A549 (cell line): ENCODE measurements around the gene ASMTL.

Experiments
- CHD4 ChIP-seq: fragments of 200-600 bp; sonication (generic); IDR thresholded peaks from 2 replicates; pipeline ENCODE4 v1.6.1; 2016; ENCODE audit warnings: antibody characterized with exemption, mild to moderate bottlenecking, borderline replicate concordance
- CTCF ChIP-seq: fragments of >200 bp; sonication (Bioruptor Twin); formaldehyde crosslinking; IDR thresholded peaks from 3 replicates; pipeline ENCODE4 v1.5.1; 2016
- EP300 ChIP-seq, 2 experiments: fragments of >200 bp; sonication (Bioruptor Twin); formaldehyde crosslinking; IDR thresholded peaks; 2 replicates in 1 of 2; 3 replicates in 1 of 2; pipeline ENCODE4 v1.6.1; 2016 to 2017
- JUN ChIP-seq, 2 experiments: fragments of >200 bp; sonication (Bioruptor Twin); formaldehyde crosslinking; IDR thresholded peaks; 2 replicates in 1 of 2; 3 replicates in 1 of 2; pipeline ENCODE4 v1.6.1; 2016 to 2017
- MYC ChIP-seq: IDR thresholded peaks from 2 replicates; pipeline ENCODE4 v1.6.1; 2012; ENCODE audit warnings: mild to moderate bottlenecking, inconsistent platforms, low read length, improper control_type of control experiment, borderline replicate concordance
- NPAS2 ChIP-seq: fragments of 250-450 bp; sonication (Bioruptor Pico); IDR thresholded peaks from 2 replicates; pipeline ENCODE4 v1.8.0; 2022; ENCODE audit warnings: mild to moderate bottlenecking, moderate library complexity, borderline replicate concordance
- PBX3 ChIP-seq: IDR thresholded peaks from 2 replicates; pipeline ENCODE4 v1.6.1; 2012
- POLR2A ChIP-seq: IDR thresholded peaks from 2 replicates; pipeline ENCODE4 v1.6.1; 2012; ENCODE audit warnings: mild to moderate bottlenecking, low read length
- RARB ChIP-seq: fragments of 250-450 bp; sonication (Bioruptor Pico); IDR thresholded peaks from 2 replicates; pipeline ENCODE4 v1.8.0; 2021; ENCODE audit warnings: mild to moderate bottlenecking, moderate library complexity
- REST ChIP-seq: fragments of 200-600 bp; sonication (generic); IDR thresholded peaks from 2 replicates; pipeline ENCODE4 v1.6.1; 2016; ENCODE audit warnings: antibody characterized with exemption, mild to moderate bottlenecking, moderate library complexity
- SREBF2 ChIP-seq: fragments of 450-650 bp; IDR thresholded peaks from 2 replicates; pipeline ENCODE4 v1.6.1; 2014; ENCODE audit warnings: mild to moderate bottlenecking, moderate library complexity
- ZFP36 ChIP-seq: fragments of 450-650 bp; IDR thresholded peaks from 2 replicates; pipeline ENCODE4 v1.6.1; 2014; ENCODE audit warnings: borderline replicate concordance; ENCODE audit not compliant: partially characterized antibody

GRCh38 chrX:1386338-1387127, 66.2 kb downstream of the ASMTL start:
- TF ChIP-seq ZFP36 (no peak), CTCF (no peak), JUN (IDR thresholded peaks at IDR 0.05) (no peak), RARB (CRISPR knock-in tag) (no peak), PBX3 (no peak), MYC (no peak), CHD4 (no peak), POLR2A (no peak), REST (no peak), EP300 (IDR thresholded peaks at IDR 0.05) (no peak), NPAS2 (no peak), SREBF2 (no peak)
